ENCODE data around the gene CCDC12.

- no peak for TF ChIP-seq POLR2A (IDR thresholded peaks at IDR 0.05)
- TF ChIP-seq POLR2AphosphoS5 (IDR thresholded peaks at IDR 0.05) = no peak
- TF ChIP-seq CTCF (IDR thresholded peaks at IDR 0.05) = no peak
Measured at GRCh38 chr3:47019201-47019600, 42.7 kb upstream of the CCDC12 start.

Data from sigmoid colon (tissue), 4 donors.